Breast epithelium (tissue), 4 donors: ENCODE data around the gene TSACC. TPM values are rescaled to one million over a fixed set of nuclear protein-coding genes. Genes with fewer than 3 reads are reported as not detected.
A peak's percentile ranks its signal among the peaks of the same experiment; 100 is the strongest.
"Not testable (repeated sequence)": the region's sequence is repeated elsewhere in the genome, so short reads cannot be mapped to it uniquely, and the experiment has no call there.

Experiments used
- DNase-seq, 2 donors: peaks; one replicate each; pipeline ENCODE4 v3.0.0-alpha.2; 2019; ENCODE audit warnings: low spot score in 2 of 2
- H3K27ac ChIP-seq, 2 donors: fragments of 200-600 bp; sonication (generic) in 1 of 2; one replicate each; pipeline ENCODE4 v1.5.1; 2016 to 2019; ENCODE audit warnings: mild to moderate bottlenecking in 1 of 2
- H3K27me3 ChIP-seq, 2 donors: fragments of 200-600 bp; sonication (generic) in 1 of 2; one replicate each; pipeline versions ENCODE4 v1.5.1 to v1.6.0; 2017 to 2019; ENCODE audit warnings: control low read depth in 1 of 2, mild to moderate bottlenecking in 1 of 2
- H3K36me3 ChIP-seq: fragments of 200-600 bp; one replicate; pipeline ENCODE4 v1.5.1; 2019
- H3K4me1 ChIP-seq, 2 donors: fragments of 200-600 bp; sonication (generic); one replicate each; pipeline ENCODE4 v1.5.1; 2016 to 2019; ENCODE audit warnings: control low read depth in 1 of 2
- H3K4me3 ChIP-seq, 3 donors: fragments of 200-600 bp; sonication (generic); 1 replicate in 2 of 3; 2 replicates in 1 of 3; pipeline ENCODE4 v1.5.1; 2016 to 2019; ENCODE audit warnings: mild to moderate bottlenecking in 3 of 3, moderate library complexity in 2 of 3
- H3K9me3 ChIP-seq, 2 donors: fragments of 200-600 bp; sonication (generic) in 1 of 2; one replicate each; pipeline ENCODE4 v1.5.1; 2016 to 2019; ENCODE audit warnings: control low read depth in 1 of 2
- CTCF ChIP-seq, 3 donors: fragments of 450-650 bp; IDR thresholded peaks; one replicate each; pipeline ENCODE4 v1.5.1; 2016 to 2017; ENCODE audit warnings: antibody characterized with exemption in 3 of 3, mild to moderate bottlenecking in 3 of 3, moderate library complexity in 3 of 3
- POLR2A ChIP-seq: fragments of 450-650 bp; IDR thresholded peaks from one replicate; pipeline ENCODE4 v1.6.1; 2016; ENCODE audit warnings: antibody characterized with exemption, mild to moderate bottlenecking, moderate library complexity
- POLR2AphosphoS5 ChIP-seq, 3 donors: sonication (generic); formaldehyde crosslinking; IDR thresholded peaks; one replicate each; pipeline ENCODE4 v1.6.1; 2017; ENCODE audit warnings: antibody characterized with exemption in 3 of 3
- intact Hi-C: fragments of 100-400 bp; cut with DNase I; formaldehyde crosslinking; loops from one replicate; pipeline ENCODE4 v1.15.1; 2023; ENCODE audit warnings: low total_unique reads
- total RNA-seq, 3 donors: library from RNA; depleted of rRNA; stranded (reverse); fragments of >200 nt; gene quantifications; one replicate each; pipeline ENCODE4 v1.1.0, GENCODE V29; 2016

The TSACC gene
- total RNA-seq, 3 donors from 2014 or later: 1.4 to 1.5 TPM; not detected in 1

- intact Hi-C loops: no loop called here
These were observed 28.2 kb downstream of the TSACC start for GRCh38 chr1:156366378-156367166.

GRCh38 chr1:156367383-156368156 is 29.2 kb downstream of the TSACC start:
- intact Hi-C loops: no loop called here
- no peaks in the 10 kb centered on the region for H3K27me3 ChIP-seq
- DNase-seq: no peak
- no peak overlapping the region for H3K4me3 ChIP-seq
- H3K27ac ChIP-seq: no peak overlapping the region
- no peaks in the 10 kb centered on the region for H3K4me1 ChIP-seq
- H3K36me3 ChIP-seq: no peaks in the 10 kb centered on the region
- no peaks in the 10 kb centered on the region for H3K9me3 ChIP-seq
- no peak for TF ChIP-seq POLR2AphosphoS5 (IDR thresholded peaks at IDR 0.05)
- TF ChIP-seq CTCF (IDR thresholded peaks at IDR 0.05): no peak
- no peak for TF ChIP-seq POLR2A

More at GRCh38 chr1:156366378-156367166, 28.2 kb downstream of the TSACC start:
- no peaks in the 10 kb centered on the region for H3K36me3 ChIP-seq
- DNase-seq: no peak
- H3K9me3 ChIP-seq: no peaks in the 10 kb centered on the region
- H3K4me3 ChIP-seq: no peak overlapping the region
- H3K4me1 ChIP-seq: no peaks in the 10 kb centered on the region
- TF ChIP-seq POLR2AphosphoS5 (IDR thresholded peaks at IDR 0.05): no peak
- no peak for TF ChIP-seq POLR2A
- no peak for TF ChIP-seq CTCF (IDR thresholded peaks at IDR 0.05)
- H3K27ac ChIP-seq: no peak overlapping the region
- H3K27me3 ChIP-seq: no peaks in the 10 kb centered on the region

GRCh38 chr1:156368157-156368658 is 29.9 kb downstream of the TSACC start:
- DNase-seq: no peak
- Histone ChIP-seq H3K27ac (no peak overlapping the region), H3K36me3 (no peaks in the 10 kb centered on the region), H3K9me3 (no peaks in the 10 kb centered on the region), H3K27me3 (no peaks in the 10 kb centered on the region), H3K4me3 (no peak overlapping the region), H3K4me1 (no peaks in the 10 kb centered on the region)
- intact Hi-C loops: no loop called here
- no peak for TF ChIP-seq CTCF (IDR thresholded peaks at IDR 0.05)
- TF ChIP-seq POLR2A: no peak
- TF ChIP-seq POLR2AphosphoS5 (IDR thresholded peaks at IDR 0.05): no peak

- TF ChIP-seq POLR2AphosphoS5 (IDR thresholded peaks at IDR 0.05) (no peak), CTCF (IDR thresholded peaks at IDR 0.05) (no peak), POLR2A (no peak)
- H3K4me3 ChIP-seq: peak within 1 kb of the TSS; percentile 28 to 64 (median 55)
- no peaks in the 10 kb centered on the region for H3K9me3 ChIP-seq
- H3K4me1 ChIP-seq: no peaks in the 10 kb centered on the region
- no peak within 1 kb of the TSS for H3K27ac ChIP-seq
- DNase-seq: peak; percentile 29 to 64
- intact Hi-C loops: no loop called here
- H3K27me3 ChIP-seq: no peaks in the 10 kb centered on the region
- no peaks in the 10 kb centered on the region for H3K36me3 ChIP-seq
These were observed 30.8 kb downstream of the TSACC start, which contains the start of gene RHBG for GRCh38 chr1:156368889-156369684. TSS of gene RHBG (plus strand) at chr1:156369211. CDS start at chr1:156369250, 39 bp downstream.

GRCh38 chr1:156369685-156370286 is 31.5 kb downstream of the TSACC start:
- intact Hi-C loops, H3K27me3 ChIP-seq, H3K27ac ChIP-seq, H3K4me1 ChIP-seq, H3K9me3 ChIP-seq, H3K36me3 ChIP-seq, DNase-seq: not testable (repeated sequence)
- peak overlapping the region in 2 of 3 donors; percentile 55 to 64 for H3K4me3 ChIP-seq
